Jurkat, Clone E6-1 (cell line): ENCODE data around the gene NFX1.
"Not testable (repeated sequence)": the region's sequence is repeated elsewhere in the genome, so short reads cannot be mapped to it uniquely, and the experiment has no call there.

Source experiments
- DNase-seq: peaks from one replicate; pipeline ENCODE4 v3.0.0-alpha.2; 2011; ENCODE audit warnings: low read depth, low spot score
- H3K4me3 ChIP-seq: 2 replicates; pipeline ENCODE4 v1.5.1; 2011; ENCODE audit warnings: mild to moderate bottlenecking, low read length, control low read depth, moderate library complexity

The NFX1 gene

DNA sequence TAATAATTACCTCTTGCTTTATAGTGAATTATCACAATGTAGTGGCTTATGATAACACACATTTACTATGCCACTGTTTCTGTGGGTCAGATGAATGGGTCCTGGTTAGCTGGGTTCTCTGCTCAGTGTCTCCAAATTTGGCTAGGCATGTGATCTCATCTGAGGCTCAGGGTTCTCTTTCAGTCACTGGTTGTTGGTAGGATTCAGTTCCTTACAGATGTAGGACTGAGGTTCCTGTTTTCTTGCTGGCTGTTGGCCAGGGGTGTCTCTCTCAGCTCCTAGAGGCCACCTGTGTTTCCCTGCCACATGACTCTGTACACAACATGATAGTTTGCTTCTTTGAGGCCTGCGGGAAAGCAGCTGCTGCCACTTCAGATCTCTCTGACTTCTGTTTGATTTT lies 7.1 kb downstream of the NFX1 start:
- peak; percentile 87 for DNase-seq
- H3K4me3 ChIP-seq: no peak overlapping the region

DNA sequence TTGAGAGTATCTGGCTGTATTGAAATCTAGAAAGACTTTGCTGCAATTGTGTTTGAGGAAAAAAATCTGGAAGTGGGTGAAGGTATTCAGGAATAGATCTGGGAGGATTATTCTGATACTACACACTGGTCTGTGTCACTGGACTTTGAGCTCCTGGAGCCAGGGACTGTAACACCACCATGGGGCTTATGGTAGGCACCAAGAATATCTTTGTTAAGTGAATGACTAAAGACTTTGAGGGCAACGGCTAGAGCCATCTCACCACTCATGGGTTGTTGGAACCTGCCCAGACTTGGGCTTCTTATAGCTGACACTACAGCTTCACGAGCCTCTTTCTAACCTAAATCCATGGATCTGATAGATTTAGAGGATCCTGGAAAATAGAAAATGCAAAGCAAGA lies 10.2 kb downstream of the NFX1 start:
- H3K4me3 ChIP-seq: no peak overlapping the region
- no peak for DNase-seq

DNA sequence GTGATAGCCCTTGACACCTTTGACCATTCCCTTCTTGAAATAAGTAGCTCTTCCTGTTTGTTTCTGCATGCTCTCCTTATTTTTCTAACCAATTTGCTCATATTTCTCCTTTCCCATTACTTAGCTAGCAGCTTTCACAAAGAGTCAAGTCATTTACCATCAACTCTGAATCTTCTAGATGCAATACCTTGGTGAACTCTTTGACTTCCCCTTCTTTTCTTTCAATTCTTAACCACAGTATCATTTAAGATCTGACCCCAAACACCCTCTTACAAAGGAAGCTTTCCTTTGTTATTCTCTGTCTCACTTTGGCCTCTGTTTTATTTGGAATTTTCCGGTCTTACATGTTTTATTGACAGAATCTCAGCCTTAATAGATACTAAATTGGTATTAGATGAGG lies 14.0 kb downstream of the NFX1 start:
- no peak for DNase-seq
- no peak overlapping the region for H3K4me3 ChIP-seq

DNA sequence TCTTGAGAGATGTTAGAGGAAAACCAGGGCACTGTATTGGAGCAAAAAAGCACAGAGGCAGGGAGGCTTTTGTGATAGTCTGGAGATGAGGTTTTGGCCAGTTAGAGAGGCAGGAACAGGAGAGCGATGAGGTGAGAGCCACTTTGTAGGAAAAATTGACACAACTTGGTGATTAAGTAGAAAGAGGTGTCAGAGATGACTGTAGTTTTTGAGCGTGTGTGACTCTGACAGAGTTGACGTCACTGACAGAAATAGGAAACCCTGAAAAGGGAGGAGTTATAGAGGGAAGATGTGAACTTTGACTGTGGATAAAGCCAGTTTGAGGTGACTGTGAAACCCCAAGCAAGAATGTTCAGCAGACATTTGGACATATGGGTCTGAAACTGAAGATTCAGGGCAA lies 15.7 kb downstream of the NFX1 start:
- no peak for DNase-seq
- H3K4me3 ChIP-seq: no peak overlapping the region

DNA sequence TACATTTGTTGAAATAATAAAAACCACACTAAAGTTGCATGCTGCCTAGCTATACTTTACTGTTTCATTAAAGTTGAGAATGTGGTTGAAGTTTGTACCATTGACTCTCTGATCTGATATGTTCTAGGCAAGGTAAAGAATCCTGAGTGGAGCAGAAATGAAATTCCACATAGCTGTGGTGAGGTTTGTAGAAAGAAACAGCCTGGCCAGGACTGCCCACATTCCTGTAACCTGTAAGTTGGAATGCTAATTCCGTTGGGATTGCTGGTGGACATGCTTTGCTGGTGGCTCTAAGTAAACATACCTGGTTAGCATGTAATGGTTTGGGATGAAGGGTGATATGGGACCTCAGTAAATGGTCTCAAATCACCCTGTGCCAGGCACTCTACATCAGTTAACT lies 16.8 kb downstream of the NFX1 start:
- no peak overlapping the region for H3K4me3 ChIP-seq

DNA sequence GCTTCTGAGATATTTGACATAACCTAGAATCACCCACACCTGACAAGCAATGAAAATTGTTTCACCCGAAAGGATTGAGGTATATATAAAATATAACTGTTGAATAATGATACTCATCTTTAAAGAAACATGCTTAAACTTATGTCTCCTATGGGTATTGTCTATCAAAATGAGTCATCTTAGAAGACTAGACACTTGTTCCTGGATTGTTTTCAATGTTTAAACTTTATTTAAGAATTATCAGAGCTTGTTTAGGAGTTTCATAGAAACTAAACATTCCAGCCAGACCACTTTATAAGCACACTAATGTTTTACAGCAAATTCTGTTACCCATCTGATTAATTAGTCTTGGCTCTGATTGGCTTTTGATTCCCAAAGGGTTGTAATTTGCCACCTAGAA lies 19.6 kb downstream of the NFX1 start:
- no peak for DNase-seq

More for the DNA sequence above, 16.8 kb downstream of the NFX1 start:
- no peak for DNase-seq

DNA sequence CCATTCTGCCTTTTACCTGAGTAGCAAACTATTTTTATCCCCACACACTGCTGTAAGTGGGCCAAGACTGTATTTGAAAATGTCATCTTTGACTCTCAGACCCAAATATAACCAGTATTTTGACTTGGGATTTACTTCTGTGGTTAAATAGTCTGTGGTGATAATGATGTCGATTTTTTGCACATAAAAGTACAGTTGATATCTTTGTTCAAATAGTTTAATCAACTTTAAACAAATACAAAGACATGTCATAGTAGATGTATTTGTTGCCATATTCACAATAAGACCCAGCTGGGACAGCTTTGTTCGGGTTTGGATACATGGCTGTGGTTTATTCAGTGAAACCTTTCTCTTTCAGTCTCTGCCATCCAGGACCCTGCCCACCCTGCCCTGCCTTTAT lies 20.4 kb downstream of the NFX1 start:
- DNase-seq: no peak
- H3K4me3 ChIP-seq: no peak overlapping the region

More for the DNA sequence above, 19.6 kb downstream of the NFX1 start:
- no peak overlapping the region for H3K4me3 ChIP-seq

DNA sequence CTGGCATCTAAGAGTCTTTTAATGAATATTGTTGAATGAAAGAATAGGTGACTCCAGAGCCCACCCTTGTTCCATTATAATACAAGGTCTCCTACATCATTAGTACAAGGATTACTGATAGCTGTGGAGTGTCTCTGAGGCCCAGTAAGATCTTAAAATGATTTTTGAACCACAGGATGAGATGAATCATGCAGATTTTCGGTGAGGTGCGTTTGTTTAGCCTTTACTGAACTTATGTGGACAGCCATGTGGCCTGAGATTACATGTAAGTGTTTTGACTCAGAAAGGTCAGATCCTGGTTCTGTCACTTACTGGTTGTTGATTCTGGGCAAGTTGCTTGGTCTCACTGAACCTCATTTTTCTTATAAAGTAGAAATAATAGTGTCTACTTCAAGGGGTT lies 21.6 kb downstream of the NFX1 start:
- DNase-seq: no peak
- no peak overlapping the region for H3K4me3 ChIP-seq

DNA sequence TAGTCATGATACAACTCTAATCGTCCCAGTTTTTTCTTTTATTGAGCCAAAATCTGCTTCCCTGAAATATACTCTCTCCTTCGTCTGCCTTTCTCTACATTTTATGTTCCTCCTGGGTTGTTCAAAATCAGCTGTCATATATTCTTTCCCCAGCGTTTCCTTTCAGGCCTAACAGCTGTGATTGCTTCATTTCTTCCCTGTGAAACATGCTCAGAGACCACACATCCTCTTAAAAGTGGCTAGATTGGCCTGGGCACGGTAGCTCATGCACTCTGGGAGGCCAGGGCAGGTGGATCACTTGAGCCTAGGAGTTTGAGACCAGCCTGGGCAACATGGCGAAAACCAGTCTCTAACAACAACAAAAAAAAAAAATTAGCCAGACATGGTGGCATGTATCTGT lies 25.1 kb downstream of the NFX1 start:
- no peak for DNase-seq
- no peak overlapping the region for H3K4me3 ChIP-seq

DNA sequence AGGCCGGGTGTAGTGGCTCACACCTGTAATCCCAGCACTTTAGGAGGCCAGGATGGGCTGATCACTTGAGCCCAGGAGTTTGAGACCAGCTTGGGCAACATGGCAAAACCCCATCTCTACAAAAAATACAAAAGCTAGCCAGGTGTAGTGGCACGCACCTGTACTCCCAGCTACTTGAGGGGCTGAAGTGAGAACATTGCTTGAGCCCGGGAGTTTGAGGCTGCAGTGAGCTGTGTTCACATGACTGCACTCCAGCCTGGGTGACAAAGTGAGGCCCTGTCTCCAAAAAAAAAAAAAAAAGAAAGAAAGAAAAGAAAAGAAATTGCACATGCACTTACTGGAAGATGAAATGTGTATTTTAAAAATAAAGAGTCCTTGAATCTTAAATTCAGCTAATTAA lies 26.8 kb downstream of the NFX1 start:
- not testable (repeated sequence) for DNase-seq, H3K4me3 ChIP-seq

DNA sequence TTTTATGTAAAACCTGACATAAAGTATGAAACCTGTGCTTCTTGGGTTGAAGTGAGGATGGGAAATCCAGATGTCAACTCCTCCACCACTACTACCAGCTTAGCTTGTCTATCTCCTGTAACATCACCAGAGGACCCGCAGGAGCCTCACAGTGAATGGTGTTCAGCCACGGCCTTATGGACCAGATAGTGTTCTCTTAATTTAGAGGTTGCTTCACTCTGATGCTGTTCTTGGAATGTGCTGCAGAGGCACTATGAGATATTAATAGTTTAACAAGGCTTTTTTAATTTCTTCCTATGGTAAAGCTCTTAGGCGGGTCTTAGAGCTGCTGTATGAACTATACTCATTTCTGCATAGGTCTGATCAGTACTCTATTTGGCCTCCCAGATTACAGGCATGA lies 27.9 kb downstream of the NFX1 start:
- DNase-seq: no peak
- no peak overlapping the region for H3K4me3 ChIP-seq

DNA sequence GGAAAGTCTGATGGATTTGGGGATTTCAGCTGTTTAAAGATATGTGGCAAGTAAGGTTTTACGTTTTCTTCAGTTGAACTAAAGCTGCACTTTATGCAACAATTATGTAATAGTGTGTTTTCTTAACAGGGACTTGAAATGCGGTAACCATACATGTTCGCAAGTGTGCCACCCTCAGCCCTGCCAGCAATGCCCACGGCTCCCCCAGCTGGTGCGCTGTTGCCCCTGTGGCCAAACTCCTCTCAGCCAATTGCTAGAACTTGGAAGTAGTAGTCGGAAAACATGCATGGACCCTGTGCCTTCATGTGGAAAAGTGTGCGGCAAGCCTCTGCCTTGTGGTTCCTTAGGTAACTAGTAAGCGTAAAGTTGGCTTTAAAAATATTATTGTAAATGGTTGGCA lies 28.5 kb downstream of the NFX1 start:
- DNase-seq: no peak
- no peak overlapping the region for H3K4me3 ChIP-seq

DNA sequence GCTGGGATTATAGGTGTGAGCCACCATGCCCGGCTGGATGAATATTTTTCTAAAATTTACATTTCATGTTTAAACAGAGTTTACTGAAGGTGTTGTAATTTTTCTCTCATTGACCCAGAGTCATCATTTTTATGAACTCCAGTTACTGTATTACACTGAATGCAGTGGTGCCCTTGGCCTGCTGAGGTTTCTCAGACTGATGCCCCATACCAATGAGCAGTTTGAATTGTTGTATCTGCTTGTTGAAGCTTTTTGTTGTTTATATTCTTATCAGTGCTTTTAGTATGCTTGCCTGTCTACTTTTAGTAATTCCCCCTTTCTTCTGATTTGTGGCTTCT lies 29.9 kb downstream of the NFX1 start:
- H3K4me3 ChIP-seq: no peak overlapping the region
- no peak for DNase-seq

DNA sequence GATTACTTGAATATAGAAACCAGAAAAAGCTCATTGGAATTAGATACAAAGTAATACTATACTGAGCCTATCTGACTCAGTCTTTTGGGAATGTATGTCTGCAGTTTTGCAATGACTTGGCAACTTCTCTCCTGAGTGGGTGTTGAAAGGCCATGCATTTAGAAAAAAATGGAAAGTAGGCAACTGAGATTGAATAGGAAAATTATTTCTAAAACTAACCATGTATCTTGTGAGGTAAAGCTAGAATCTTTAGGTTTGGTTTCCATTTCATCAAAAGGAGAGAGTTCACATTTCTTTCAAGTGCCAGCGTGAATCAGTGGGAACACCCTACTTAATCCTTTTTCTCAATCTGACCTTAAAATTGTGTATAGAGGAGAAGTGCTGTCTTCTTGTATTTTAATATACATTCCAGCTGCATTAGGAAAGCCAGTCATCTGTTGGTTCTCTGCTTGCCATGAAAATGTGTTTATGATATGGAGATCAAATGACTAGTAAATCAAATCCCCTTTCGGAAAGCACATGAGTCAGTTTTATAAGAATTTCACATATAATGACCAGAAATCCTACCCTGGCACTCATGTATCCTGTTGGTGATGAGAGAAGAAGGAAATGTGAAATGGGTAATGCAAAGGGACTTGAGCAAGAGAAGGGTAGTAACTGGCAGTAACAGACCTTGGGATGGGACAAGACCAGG lies 30.4 kb downstream of the NFX1 start:
- no peak overlapping the region for H3K4me3 ChIP-seq
- no peak for DNase-seq

DNA sequence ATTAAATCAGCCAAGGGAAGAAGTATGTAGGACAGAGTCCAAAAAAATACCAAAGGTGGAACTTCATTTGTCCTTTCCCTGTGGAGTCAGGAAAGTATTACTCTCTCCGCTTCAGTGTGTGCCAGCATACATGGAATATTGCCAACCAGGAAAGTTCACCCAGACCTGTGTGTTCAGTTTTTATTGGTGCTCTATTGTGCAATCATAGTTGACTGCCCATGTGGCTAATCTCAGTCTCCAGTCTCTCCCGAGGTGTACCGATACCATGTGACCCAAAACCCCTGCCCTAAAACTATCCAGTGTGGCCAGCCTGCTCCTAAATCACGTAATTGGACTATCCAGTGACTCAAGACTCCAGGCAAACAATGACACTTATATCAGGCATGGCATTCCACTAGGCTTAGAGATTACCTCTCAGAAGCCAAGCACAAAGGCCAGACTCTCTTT lies 38.8 kb downstream of the NFX1 start:
- no peak for DNase-seq

DNA sequence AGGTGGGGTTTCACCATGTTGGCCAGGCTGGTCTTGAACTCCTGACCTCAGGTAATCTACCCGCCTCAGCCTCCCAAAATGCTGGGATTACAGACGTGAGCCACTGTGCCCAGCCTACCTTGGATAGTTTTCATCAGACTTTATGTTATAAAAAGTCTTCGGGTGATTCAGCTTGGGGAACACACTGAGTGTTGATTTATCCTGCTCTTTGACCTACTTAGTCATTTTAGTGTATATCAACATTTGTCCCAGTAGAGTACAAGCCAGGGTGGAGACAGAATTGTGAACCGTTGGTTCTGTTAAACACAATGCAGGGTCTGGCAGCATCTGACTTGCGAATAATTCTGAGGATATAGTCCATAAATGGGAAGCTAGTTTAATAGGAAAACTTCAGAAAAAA lies 39.7 kb downstream of the NFX1 start:
- H3K4me3 ChIP-seq: no peak overlapping the region
- no peak for DNase-seq

More for the DNA sequence above, 38.8 kb downstream of the NFX1 start:
- no peak overlapping the region for H3K4me3 ChIP-seq

DNA sequence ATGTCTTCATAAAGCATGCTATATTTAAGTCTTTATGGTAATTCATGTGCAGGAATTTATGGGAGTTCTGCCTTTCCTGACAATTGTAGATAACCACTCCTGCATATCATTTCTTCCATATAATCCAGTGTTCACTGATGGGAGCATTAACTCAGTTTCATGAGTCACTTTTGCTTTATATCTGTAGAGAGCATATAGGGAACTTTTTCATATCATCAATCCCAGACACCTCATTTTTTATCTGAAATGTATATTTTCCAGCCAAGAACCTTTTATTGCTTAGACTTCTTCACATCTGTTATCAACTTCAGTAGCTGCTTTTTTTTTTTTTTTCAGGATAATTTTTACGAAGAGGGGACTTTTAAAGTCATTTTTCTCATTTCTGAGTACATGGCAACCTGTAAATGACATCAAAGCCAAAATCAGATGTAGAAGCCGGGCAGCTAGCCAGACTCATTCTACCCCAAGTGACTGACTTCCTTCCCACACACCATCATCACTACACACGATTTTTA lies 41.1 kb downstream of the NFX1 start:
- no peak overlapping the region for H3K4me3 ChIP-seq
- no peak for DNase-seq

DNA sequence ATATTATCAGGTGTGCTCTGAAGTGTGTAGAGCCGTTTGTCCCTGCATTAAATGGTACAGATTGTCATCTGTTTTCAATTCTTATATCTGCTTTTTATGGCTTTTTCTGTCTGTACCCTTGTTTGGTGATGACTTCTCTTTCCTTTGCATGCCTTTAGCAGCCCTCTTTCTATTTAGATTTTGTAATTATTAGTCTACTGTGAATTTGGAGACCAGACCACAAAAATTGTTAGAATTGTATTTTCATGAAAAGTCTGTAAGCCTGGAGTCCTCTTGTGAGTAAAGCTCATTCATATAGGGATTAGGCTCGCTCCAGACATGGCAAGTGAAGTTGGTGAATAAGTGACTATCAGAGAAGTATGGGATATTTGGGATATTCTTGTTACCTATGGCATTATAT lies 41.7 kb downstream of the NFX1 start:
- no peak for DNase-seq
- H3K4me3 ChIP-seq: no peak overlapping the region

DNA sequence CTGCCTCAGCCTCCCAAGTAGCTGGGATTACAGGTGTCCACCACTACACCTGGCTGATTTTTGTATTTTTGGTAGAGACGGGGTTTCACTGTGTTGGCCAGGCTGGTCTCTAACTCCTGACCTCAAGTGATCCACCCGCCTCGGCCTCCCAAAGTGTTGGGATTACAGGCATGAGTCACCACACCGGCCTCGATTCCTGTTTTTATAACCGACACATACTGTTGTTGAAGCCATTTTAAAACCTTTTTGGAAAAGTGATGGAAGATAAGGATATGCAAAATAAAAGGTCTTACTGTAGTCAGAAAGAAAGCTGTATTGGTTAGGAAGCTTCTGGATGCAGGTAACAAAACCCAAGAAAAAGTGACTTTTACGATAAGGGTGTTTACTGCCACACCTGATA lies 42.6 kb downstream of the NFX1 start:
- not testable (repeated sequence) for H3K4me3 ChIP-seq

DNA sequence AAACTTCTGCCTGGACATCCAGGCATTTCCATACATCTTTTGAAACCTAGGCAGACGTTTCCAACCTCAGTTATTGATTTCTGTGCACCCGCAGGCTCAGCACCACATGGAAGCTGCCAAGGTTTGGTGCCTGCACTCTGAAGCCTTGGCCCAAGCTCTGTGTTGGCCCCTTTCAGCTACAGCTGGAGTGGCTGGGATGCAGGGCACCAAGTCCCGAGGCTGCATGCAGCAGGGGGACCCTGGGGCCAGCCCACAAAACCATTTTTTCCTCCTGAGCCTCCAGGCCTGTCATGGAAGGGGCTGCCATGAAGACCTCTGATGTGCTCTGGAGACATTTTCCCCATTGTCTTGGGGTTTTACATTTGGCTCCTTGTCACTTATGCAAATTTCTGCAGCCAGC lies 49.9 kb downstream of the NFX1 start:
- DNase-seq: no peak

More for the DNA sequence above, 42.6 kb downstream of the NFX1 start:
- not testable (repeated sequence) for DNase-seq

DNA sequence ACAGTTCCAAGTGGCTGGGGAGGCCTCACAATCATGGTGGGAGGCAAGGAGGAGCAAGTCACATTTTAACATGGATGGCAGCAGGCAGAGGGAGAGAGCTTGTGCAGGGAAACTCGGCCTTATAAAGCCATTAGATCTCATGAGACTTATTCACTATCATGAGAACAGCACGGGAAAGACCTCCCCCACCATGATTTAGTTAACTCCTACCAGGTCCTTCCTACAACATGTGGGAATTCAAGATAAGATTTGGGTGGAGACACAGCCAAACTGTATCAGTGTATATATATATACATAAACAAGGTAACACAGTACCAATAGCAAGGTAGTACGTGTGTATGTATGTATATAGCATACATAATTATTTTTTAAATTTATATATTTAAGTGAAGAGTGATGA lies 50.9 kb downstream of the NFX1 start:
- H3K4me3 ChIP-seq: no peak overlapping the region
- DNase-seq: no peak

More for the DNA sequence above, 49.9 kb downstream of the NFX1 start:
- H3K4me3 ChIP-seq: no peak overlapping the region
